ENCODE results near the gene C11orf91. TPM values are rescaled to one million over a fixed set of nuclear protein-coding genes. Genes with fewer than 3 reads are reported as not detected.

C11orf91 gene
- total and polyA plus RNA-seq, 2 of the 4 experiments (the other 2 are of a cell fraction), result 0.10 TPM; not detected in 1

DNA sequence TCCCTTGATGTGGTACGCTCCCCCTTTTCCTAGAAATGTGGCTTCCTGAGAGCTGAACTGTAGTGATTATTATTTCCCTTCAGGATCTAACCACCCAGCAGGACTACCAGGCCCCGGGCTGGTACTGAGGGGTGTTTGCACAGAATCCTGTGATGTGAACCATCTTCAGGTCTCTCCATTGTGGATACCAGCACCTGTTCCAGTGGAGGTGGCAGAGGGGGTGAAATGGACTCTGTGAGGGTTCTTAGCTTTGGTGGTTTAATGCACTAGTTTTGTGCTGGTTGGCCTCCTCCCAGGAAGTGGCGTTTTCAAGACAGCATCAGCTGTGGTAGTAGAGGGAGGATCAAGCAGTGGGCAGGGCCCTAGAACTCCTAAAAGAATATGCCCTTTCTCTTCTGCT lies 18.6 kb downstream of the C11orf91 start:
- Histone ChIP-seq H4K8ac (ENCODE audit: low read depth in 2 of 2, low read length in 2 of 2) (no peak overlapping the region; a peak in 1 of 4 replicates), H4K20me1 (ENCODE audit: insufficient read depth, low read length) (no peaks in the 10 kb centered on the region), H2BK120ac (ENCODE audit: low read depth, low read length) (peak overlapping the region; percentile 61; the same call in 1 of the 2 replicates), H3K36me3 (ENCODE audit: control insufficient read depth, insufficient read depth, low read length) (no peaks in the 10 kb centered on the region), H3K18ac (ENCODE audit: low read depth, low read length) (no peak overlapping the region), H2AFZ (replicated peaks; ENCODE audit: low read length, poor library complexity) (peak overlapping the region; percentile 78), H4K91ac (ENCODE audit: insufficient read depth, low read depth, low read length) (peak overlapping the region; percentile 20; the same call in 1 of the 2 replicates), H2BK5ac (ENCODE audit: low read depth, low read length, poor library complexity, severe bottlenecking) (no peak overlapping the region), H3K56ac (ENCODE audit: extremely low read depth, insufficient read depth, low read length) (no peak overlapping the region), H3K4me3 (ENCODE audit: insufficient read depth, low read depth, low read length) (no peak overlapping the region), H3K4me2 (ENCODE audit: low read depth, low read length) (no peak overlapping the region), H4K5ac (ENCODE audit: low read depth, low read length) (no peak overlapping the region), H3K79me1 (ENCODE audit: low read depth in 1 of 2, low read length in 2 of 2) (no peaks in the 10 kb centered on the region), H3K9me1 (ENCODE audit: insufficient read depth, low read length) (peaks cover 10% of the 10 kb centered on the region; the same call in 1 of the 2 replicates), H2BK20ac (ENCODE audit: low read depth, low read length) (no peak overlapping the region), H2AK9ac (replicated peaks; ENCODE audit: low read depth, low read length, poor library complexity) (no peak overlapping the region), H3K14ac (replicated peaks; ENCODE audit: low read depth, low read length) (no peak overlapping the region), H3K27ac (ENCODE audit: insufficient read depth, low read length) (no peak overlapping the region), H3K27me3 (ENCODE audit: control insufficient read depth, insufficient read depth, low read length) (no peaks in the 10 kb centered on the region), H3K23ac (ENCODE audit: low read depth, low read length) (no peak overlapping the region), H2AK5ac (ENCODE audit: low read depth, low read length) (0 out of 2 replicates have a peak overlapping the region, but pooled peaks have one; percentile 63), H3K4ac (ENCODE audit: low read depth, low read length) (peak overlapping the region; percentile 56; the same call in 1 of the 2 replicates), H3K9me3 (ENCODE audit: control insufficient read depth, insufficient read depth, low read length) (no peaks in the 10 kb centered on the region), H3K4me1 (ENCODE audit: control insufficient read depth, insufficient read depth, low read length) (no peaks in the 10 kb centered on the region), H3K9ac (ENCODE audit: low read depth, low read length) (no peak overlapping the region), H2BK15ac (ENCODE audit: low read depth, low read length) (no peak overlapping the region)
- ChIA-PET CTCF (interaction anchor here (0.8 to 0.9 kb wide), 2 partner anchors 12 to 116 kb away, joined by 3 read pairs; no protein-coding TSS in a partner anchor), POLR2A (ENCODE audit: unreplicated experiment) (no interaction called here)
- ATAC-seq (ENCODE audit: low read depth) (no peak), DNase-seq (no peak)
- dilution Hi-C loops (cut with HindIII; ENCODE audit: low sequenced_read_pairs, unreplicated experiment) (no loop called here), intact Hi-C loops (cut with micrococcal nuclease) (no loop called here), in situ Hi-C loops (cut with MboI; ENCODE audit: low sequenced_read_pairs) (no loop called here)
- no CpG with 5 or more reads among the region's 3 CpGs for WGBS, 2 experiments (ENCODE audit: extremely low coverage in 2 of 2, insufficient read length in 1 of 2)
- no TSS peak for BruUV-seq (replicated peaks)
- TF ChIP-seq, protein P1, sequence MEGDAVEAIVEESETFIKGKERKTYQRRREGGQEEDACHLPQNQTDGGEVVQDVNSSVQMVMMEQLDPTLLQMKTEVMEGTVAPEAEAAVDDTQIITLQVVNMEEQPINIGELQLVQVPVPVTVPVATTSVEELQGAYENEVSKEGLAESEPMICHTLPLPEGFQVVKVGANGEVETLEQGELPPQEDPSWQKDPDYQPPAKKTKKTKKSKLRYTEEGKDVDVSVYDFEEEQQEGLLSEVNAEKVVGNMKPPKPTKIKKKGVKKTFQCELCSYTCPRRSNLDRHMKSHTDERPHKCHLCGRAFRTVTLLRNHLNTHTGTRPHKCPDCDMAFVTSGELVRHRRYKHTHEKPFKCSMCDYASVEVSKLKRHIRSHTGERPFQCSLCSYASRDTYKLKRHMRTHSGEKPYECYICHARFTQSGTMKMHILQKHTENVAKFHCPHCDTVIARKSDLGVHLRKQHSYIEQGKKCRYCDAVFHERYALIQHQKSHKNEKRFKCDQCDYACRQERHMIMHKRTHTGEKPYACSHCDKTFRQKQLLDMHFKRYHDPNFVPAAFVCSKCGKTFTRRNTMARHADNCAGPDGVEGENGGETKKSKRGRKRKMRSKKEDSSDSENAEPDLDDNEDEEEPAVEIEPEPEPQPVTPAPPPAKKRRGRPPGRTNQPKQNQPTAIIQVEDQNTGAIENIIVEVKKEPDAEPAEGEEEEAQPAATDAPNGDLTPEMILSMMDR (conservative IDR thresholded peaks at IDR 0.05; ENCODE audit: low read depth, low read length), result no peak
- TF ChIP-seq MXI1 (IDR thresholded peaks at IDR 0.05; ENCODE audit: borderline replicate concordance, low read depth, low read length), result no peak
- TF ChIP-seq POLR2A (IDR thresholded peaks at IDR 0.05; ENCODE audit: low read depth, low read length), result no peak
- TF ChIP-seq CHD1 (IDR thresholded peaks at IDR 0.05; ENCODE audit: low read depth, low read length), result no peak
- no peak for TF ChIP-seq NFE2L2 (IDR thresholded peaks at IDR 0.05; ENCODE audit: low read depth, low read length)
- TF ChIP-seq SMC3 (IDR thresholded peaks at IDR 0.05; ENCODE audit: low read depth, low read length), result no peak
- no peak for TF ChIP-seq MAFK (IDR thresholded peaks at IDR 0.05; ENCODE audit: low read depth, low read length)
- TF ChIP-seq RCOR1 (IDR thresholded peaks at IDR 0.05; ENCODE audit: insufficient replicate concordance, low read length), result no peak
- TF ChIP-seq CEBPB (IDR thresholded peaks at IDR 0.05; ENCODE audit: low read depth, low read length), result no peak
- no peak for TF ChIP-seq FOS (IDR thresholded peaks at IDR 0.05; ENCODE audit: low read depth, low read length)
- no peak for TF ChIP-seq BHLHE40 (IDR thresholded peaks at IDR 0.05; ENCODE audit: low read depth, low read length)
- TF ChIP-seq, protein P2, sequence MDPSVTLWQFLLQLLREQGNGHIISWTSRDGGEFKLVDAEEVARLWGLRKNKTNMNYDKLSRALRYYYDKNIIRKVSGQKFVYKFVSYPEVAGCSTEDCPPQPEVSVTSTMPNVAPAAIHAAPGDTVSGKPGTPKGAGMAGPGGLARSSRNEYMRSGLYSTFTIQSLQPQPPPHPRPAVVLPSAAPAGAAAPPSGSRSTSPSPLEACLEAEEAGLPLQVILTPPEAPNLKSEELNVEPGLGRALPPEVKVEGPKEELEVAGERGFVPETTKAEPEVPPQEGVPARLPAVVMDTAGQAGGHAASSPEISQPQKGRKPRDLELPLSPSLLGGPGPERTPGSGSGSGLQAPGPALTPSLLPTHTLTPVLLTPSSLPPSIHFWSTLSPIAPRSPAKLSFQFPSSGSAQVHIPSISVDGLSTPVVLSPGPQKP (IDR thresholded peaks at IDR 0.05; ENCODE audit: borderline replicate concordance, low read depth, low read length), result no peak
- TF ChIP-seq RFX5 (IDR thresholded peaks at IDR 0.05; ENCODE audit: low read depth, low read length), result no peak
- TF ChIP-seq RAD21 (IDR thresholded peaks at IDR 0.05; ENCODE audit: low read length), result no peak
- TF ChIP-seq, protein P3, sequence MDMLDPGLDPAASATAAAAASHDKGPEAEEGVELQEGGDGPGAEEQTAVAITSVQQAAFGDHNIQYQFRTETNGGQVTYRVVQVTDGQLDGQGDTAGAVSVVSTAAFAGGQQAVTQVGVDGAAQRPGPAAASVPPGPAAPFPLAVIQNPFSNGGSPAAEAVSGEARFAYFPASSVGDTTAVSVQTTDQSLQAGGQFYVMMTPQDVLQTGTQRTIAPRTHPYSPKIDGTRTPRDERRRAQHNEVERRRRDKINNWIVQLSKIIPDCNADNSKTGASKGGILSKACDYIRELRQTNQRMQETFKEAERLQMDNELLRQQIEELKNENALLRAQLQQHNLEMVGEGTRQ (IDR thresholded peaks at IDR 0.05; ENCODE audit: low read depth, low read length), result no peak
- TF ChIP-seq MAZ (IDR thresholded peaks at IDR 0.05; ENCODE audit: borderline replicate concordance, low read depth, low read length), result no peak

Data from IMR-90 (cell line).